ENCODE data around the gene STAM2.

The STAM2 gene

DNA sequence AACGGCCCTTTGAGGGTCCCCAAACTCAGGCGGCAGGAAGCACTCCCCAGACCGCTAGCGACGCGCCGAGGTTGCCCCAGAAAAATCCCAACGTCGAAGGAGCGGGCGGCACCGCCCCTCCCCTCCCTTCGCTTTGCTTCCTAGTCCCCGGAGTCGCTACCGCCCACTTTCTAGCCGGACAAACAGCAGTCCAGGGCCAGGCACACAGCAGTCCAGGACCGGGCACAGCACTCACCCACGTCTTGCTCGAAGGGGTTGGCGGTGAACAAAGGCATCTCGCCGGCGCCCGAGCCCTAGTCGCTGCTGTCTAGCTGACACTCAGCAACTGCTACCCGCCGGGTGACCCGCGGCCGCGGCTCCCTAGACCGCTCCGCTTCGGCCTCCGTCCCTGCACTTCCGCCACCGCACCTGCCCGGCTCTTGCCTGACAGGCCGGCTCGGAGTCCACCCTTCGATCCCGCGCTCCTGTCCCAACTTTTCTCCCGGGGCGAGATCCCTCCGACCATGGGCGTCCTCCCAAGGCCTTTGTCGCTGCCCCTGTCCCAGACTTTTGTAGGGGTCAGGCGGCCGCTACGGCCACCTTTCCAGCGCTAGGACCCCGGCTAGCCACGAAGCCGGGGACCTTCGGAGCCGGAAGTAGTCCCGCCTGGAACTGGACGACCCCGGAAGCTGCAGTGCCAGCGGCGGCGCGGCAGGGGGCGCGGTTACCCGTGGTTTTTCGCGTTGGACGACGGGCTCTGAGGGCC, at the start of gene STAM2:
Gene STAM2 (minus strand): TSS at position 396 of the 745 bp plus-strand sequence. CDS start 121 bp downstream, at position 275.
- TF ChIP-seq TOX (CRISPR knock-in tag; IDR thresholded peaks at IDR 0.05; ENCODE audit: borderline replicate concordance) (no peak), ZFP3 (CRISPR knock-in tag; IDR thresholded peaks at IDR 0.05) (0 out of 2 replicates have a peak, but pooled peaks have one; percentile 12), ESRRG (CRISPR knock-in tag; IDR thresholded peaks at IDR 0.05) (peak; percentile 46; the same call in 1 of the 2 replicates), ZFP30 (CRISPR knock-in tag; IDR thresholded peaks at IDR 0.05) (no peak)
- ATAC-seq, result peak; percentile 91

DNA sequence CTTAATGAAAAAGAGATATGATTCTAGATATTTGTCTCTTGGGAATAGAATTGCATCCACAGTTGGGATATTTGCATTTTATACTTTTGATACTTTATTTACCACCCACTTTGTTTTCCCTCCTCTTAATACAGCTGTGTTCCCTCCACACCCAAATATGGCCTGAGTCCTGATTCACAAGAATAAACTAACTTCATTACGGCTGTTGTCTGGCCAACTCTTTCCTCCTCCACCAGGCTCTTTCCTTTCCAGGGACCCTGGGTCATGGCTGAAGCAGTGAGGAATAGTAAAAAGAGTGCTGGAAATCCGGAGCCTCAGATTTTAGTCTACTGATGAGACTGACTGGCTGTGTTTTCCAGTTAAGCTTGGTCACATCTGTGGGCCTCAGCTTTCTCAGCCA, 48.4 kb upstream of the STAM2 start:
- ATAC-seq, result no peak
- no peak for TF ChIP-seq CSDC2 (CRISPR knock-in tag; IDR thresholded peaks at IDR 0.05)
- no peak for TF ChIP-seq ISL1 (CRISPR knock-in tag; IDR thresholded peaks at IDR 0.05)
- no peak for TF ChIP-seq TCF4 (CRISPR knock-in tag; IDR thresholded peaks at IDR 0.05; ENCODE audit: borderline replicate concordance)
- TF ChIP-seq ZNF70 (CRISPR knock-in tag; IDR thresholded peaks at IDR 0.05), result no peak
- TF ChIP-seq, protein P1, sequence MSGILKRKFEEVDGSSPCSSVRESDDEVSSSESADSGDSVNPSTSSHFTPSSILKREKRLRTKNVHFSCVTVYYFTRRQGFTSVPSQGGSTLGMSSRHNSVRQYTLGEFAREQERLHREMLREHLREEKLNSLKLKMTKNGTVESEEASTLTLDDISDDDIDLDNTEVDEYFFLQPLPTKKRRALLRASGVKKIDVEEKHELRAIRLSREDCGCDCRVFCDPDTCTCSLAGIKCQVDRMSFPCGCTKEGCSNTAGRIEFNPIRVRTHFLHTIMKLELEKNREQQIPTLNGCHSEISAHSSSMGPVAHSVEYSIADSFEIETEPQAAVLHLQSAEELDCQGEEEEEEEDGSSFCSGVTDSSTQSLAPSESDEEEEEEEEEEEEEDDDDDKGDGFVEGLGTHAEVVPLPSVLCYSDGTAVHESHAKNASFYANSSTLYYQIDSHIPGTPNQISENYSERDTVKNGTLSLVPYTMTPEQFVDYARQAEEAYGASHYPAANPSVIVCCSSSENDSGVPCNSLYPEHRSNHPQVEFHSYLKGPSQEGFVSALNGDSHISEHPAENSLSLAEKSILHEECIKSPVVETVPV (CRISPR knock-in tag; IDR thresholded peaks at IDR 0.05), result no peak
- no peak for TF ChIP-seq ESRRG (CRISPR knock-in tag; IDR thresholded peaks at IDR 0.05)
- TF ChIP-seq ZFP3 (CRISPR knock-in tag; IDR thresholded peaks at IDR 0.05), result no peak
- no peak for TF ChIP-seq BACH2 (CRISPR knock-in tag; IDR thresholded peaks at IDR 0.05; ENCODE audit: borderline replicate concordance)
- no peak for TF ChIP-seq SNAI2 (CRISPR knock-in tag; IDR thresholded peaks at IDR 0.05)
- TF ChIP-seq ZNF565 (CRISPR knock-in tag; conservative IDR thresholded peaks at IDR 0.05; ENCODE audit: low read depth), result no peak
- TF ChIP-seq, protein P2, sequence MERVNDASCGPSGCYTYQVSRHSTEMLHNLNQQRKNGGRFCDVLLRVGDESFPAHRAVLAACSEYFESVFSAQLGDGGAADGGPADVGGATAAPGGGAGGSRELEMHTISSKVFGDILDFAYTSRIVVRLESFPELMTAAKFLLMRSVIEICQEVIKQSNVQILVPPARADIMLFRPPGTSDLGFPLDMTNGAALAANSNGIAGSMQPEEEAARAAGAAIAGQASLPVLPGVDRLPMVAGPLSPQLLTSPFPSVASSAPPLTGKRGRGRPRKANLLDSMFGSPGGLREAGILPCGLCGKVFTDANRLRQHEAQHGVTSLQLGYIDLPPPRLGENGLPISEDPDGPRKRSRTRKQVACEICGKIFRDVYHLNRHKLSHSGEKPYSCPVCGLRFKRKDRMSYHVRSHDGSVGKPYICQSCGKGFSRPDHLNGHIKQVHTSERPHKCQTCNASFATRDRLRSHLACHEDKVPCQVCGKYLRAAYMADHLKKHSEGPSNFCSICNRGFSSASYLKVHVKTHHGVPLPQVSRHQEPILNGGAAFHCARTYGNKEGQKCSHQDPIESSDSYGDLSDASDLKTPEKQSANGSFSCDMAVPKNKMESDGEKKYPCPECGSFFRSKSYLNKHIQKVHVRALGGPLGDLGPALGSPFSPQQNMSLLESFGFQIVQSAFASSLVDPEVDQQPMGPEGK (CRISPR knock-in tag; IDR thresholded peaks at IDR 0.05; ENCODE audit: borderline replicate concordance), result no peak
- no peak for TF ChIP-seq ARNTL (CRISPR knock-in tag; IDR thresholded peaks at IDR 0.05; ENCODE audit: borderline replicate concordance, low read depth)

DNA sequence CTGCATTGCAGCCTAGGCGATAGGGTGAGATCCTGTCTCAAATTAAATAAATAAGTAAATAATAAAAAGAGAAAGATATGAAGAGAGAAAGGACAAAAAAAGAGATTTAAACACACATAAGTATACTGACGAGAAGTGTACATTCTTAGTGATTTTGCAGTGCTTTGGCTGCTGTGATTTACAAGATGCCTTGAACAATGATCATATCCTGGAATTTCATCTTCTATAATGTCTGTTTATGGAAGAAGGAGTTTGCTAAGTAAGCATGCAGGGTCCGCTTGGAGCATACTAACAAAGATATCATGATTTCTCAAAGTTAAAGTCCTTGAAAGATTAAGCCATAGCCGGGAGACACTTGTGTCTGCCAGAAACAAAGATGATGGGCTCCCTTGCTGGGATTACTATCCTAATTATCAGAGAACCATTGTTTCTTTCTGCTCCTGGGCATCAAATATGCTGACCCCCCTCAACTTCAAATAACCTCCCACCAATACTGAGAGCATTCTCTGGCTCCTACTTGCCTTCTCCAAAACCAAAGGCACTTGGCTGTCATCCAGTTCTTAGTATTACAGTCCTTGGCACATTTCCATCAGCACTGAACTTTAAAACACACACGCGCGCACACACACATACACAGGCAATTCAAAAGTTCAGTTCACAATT, 47.5 kb upstream of the STAM2 start:
- TF ChIP-seq, protein P1 (CRISPR knock-in tag; IDR thresholded peaks at IDR 0.05), result no peak
- TF ChIP-seq ARNTL (CRISPR knock-in tag; IDR thresholded peaks at IDR 0.05; ENCODE audit: borderline replicate concordance, low read depth) (no peak), ISL1 (CRISPR knock-in tag; IDR thresholded peaks at IDR 0.05) (peak; percentile 34; the same call in 1 of the 2 replicates), OSR1 (CRISPR knock-in tag; IDR thresholded peaks at IDR 0.05) (no peak), CSDC2 (CRISPR knock-in tag; IDR thresholded peaks at IDR 0.05) (0 out of 2 replicates have a peak, but pooled peaks have one; percentile 22), ZFP3 (CRISPR knock-in tag; IDR thresholded peaks at IDR 0.05) (0 out of 2 replicates have a peak, but pooled peaks have one; percentile 18), ZNF70 (CRISPR knock-in tag; IDR thresholded peaks at IDR 0.05) (no peak)
- peak; percentile 71 for ATAC-seq

DNA sequence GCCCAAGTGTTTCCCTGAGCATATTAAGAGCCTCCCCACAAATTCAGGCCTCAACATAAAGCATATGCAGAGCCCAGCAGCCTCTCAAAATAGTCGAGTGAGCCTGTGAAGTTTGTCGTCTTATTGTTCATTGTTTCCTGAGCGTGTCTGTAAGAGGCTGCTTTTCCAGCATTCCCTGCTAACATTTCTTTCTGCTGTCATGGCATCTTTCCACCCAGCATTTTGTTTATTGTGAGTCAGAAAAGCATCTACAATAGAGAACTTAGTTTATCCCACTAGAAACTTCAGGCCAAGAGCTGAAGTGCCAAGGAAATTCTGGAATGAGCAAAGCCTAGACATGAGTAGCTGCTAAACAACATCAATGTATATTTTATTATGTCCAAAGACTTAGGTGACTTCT, 46.3 kb upstream of the STAM2 start:
- TF ChIP-seq ARNTL (CRISPR knock-in tag; IDR thresholded peaks at IDR 0.05; ENCODE audit: borderline replicate concordance, low read depth), result no peak
- TF ChIP-seq PPARA (CRISPR knock-in tag; IDR thresholded peaks at IDR 0.05; ENCODE audit: borderline replicate concordance), result no peak
- TF ChIP-seq, protein P2 (CRISPR knock-in tag; IDR thresholded peaks at IDR 0.05; ENCODE audit: borderline replicate concordance), result no peak
- no peak for TF ChIP-seq SNAI2 (CRISPR knock-in tag; IDR thresholded peaks at IDR 0.05)
- TF ChIP-seq OSR1 (CRISPR knock-in tag; IDR thresholded peaks at IDR 0.05), result no peak

More for the DNA sequence above, 46.3 kb upstream of the STAM2 start:
- no peak for ATAC-seq

All from SK-N-SH treated with all-trans-retinoic acid at 6 μM for 48 hours (cell line).